ENCODE data around the gene CRB1.

CRB1 gene

DNA sequence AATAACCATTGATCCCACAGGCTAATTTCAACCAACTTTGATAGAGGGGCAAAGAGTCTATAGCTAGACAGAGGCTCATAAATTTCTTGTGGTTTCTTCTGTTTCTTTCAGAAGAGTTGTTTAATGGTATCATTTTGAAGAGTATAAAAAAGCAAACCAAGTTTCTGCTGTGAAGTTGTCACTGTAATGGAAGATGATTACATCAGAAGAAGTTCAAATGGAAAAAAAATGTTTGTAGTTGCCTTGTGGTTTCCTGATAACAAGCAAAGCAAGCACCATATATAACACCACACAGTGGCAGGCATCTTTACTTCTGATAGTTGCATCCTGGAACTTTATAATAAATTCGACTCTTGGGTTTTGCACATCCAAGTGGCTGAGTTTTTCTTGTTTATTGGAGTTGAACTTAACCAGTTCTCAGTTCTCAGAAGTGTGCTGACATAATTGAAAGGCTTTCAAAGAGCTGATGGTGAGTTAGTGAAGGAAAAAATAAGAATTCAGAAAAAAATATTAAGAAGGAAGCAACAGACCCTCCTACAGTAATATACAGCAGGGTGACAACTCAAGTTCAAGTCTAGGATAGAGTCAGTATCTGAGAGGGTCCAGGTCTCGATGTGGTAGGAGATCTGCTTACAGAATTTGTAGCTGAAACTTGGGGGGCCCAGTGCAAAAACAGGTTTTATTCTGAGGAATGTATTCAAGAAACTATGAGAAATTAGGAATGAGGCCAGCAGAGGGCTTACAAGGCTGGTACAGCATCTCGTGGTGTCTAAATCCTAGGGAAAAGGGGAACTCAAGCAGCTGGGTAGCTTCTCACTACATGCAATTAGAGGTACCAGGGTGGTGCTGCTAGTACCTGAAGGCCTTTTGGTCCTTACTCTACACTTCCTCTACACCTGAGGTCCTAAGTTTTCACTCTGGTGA, 123.5 kb downstream of the CRB1 start:
- CTCF ChIA-PET = no interaction called here
- TF ChIP-seq HDGF (IDR thresholded peaks at IDR 0.05; ENCODE audit: borderline replicate concordance) = no peak
- TF ChIP-seq CTBP1 (IDR thresholded peaks at IDR 0.05; ENCODE audit: borderline replicate concordance) = no peak
- no peak for TF ChIP-seq NFRKB (IDR thresholded peaks at IDR 0.05)
- TF ChIP-seq BHLHE40 (IDR thresholded peaks at IDR 0.05; ENCODE audit: borderline replicate concordance) = no peak
- TF ChIP-seq TARDBP (IDR thresholded peaks at IDR 0.05) = no peak
- TF ChIP-seq FOXK2 (IDR thresholded peaks at IDR 0.05) = no peak
- no peak for TF ChIP-seq FOXA1 (IDR thresholded peaks at IDR 0.05)
- no peak for TF ChIP-seq SUZ12 (IDR thresholded peaks at IDR 0.05)
- TF ChIP-seq SP1 (IDR thresholded peaks at IDR 0.05) = no peak
- TF ChIP-seq L3MBTL2 (conservative IDR thresholded peaks at IDR 0.05) = no peak
- TF ChIP-seq ARNT (IDR thresholded peaks at IDR 0.05) = no peak
- TF ChIP-seq LEF1 (IDR thresholded peaks at IDR 0.05; ENCODE audit: borderline replicate concordance) = no peak
- TF ChIP-seq ZNF384 (IDR thresholded peaks at IDR 0.05) = no peak
- no peak for TF ChIP-seq ELF4 (IDR thresholded peaks at IDR 0.05)
- TF ChIP-seq FOXM1 (IDR thresholded peaks at IDR 0.05; ENCODE audit: borderline replicate concordance) = no peak
- POLR2A ChIA-PET = no interaction called here
- DNase-seq (ENCODE audit: extremely low spot score) = no peak

DNA sequence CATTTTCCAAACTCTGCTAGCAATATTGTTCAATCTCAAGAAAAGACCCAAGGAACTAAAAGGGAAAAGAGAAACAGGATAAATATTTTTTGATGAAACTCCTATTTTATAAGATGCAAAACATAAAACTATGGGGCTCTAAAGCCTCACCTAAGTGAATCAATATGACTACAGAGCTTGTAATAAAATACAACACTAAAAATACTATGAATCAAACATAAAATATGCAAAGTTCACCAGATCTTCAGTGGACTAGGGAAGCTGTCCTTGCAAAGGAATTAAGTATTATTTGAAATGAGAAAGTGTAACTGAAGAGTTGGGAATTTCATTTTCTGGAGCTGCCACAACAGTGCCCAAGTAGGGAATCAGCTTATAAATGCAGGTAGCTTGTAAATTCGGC, 124.5 kb downstream of the CRB1 start:
- POLR2A ChIA-PET = interaction anchor here (0.6 kb wide), 1 partner anchor 88 kb away, joined by 3 read pairs; no protein-coding TSS in a partner anchor
- CTCF ChIA-PET = interaction anchor here (0.6 kb wide), 1 partner anchor 1568 kb away, joined by 3 read pairs; no protein-coding TSS in a partner anchor
- TF ChIP-seq NFRKB (IDR thresholded peaks at IDR 0.05) = no peak
- TF ChIP-seq HDGF (IDR thresholded peaks at IDR 0.05; ENCODE audit: borderline replicate concordance) = no peak
- no peak for TF ChIP-seq BHLHE40 (IDR thresholded peaks at IDR 0.05; ENCODE audit: borderline replicate concordance)
- no peak for TF ChIP-seq LEF1 (IDR thresholded peaks at IDR 0.05; ENCODE audit: borderline replicate concordance)
- no peak for TF ChIP-seq L3MBTL2 (conservative IDR thresholded peaks at IDR 0.05)
- no peak for DNase-seq (ENCODE audit: extremely low spot score)

DNA sequence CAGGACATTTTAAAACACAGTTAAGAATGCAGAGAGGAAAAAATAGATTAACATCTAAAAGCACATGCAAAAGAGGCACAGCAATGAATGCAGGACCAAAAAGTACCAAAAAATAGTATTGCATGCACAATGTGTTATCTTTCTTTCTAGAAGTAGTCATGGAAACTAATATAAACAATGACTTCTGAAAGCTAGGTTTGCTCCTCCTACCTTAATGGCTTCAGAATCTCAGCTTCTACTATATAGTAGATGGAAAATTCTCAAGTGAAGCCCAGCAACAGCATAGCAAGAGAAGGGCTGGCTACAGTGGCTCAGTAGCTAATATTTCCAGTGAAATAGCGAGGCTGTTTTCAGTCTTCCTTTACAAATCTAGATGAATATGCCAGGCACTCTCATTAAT, 125.1 kb downstream of the CRB1 start:
- ChIA-PET POLR2A (interaction anchor here (0.6 kb wide), 1 partner anchor 87 kb away, joined by 3 read pairs; no protein-coding TSS in a partner anchor), CTCF (no interaction called here)
- no peak for DNase-seq (ENCODE audit: extremely low spot score)
- TF ChIP-seq FOXM1 (IDR thresholded peaks at IDR 0.05; ENCODE audit: borderline replicate concordance) = no peak
- TF ChIP-seq SUZ12 (IDR thresholded peaks at IDR 0.05) = no peak
- no peak for TF ChIP-seq ARNT (IDR thresholded peaks at IDR 0.05)
- no peak for TF ChIP-seq HDGF (IDR thresholded peaks at IDR 0.05; ENCODE audit: borderline replicate concordance)
- TF ChIP-seq, protein P1, sequence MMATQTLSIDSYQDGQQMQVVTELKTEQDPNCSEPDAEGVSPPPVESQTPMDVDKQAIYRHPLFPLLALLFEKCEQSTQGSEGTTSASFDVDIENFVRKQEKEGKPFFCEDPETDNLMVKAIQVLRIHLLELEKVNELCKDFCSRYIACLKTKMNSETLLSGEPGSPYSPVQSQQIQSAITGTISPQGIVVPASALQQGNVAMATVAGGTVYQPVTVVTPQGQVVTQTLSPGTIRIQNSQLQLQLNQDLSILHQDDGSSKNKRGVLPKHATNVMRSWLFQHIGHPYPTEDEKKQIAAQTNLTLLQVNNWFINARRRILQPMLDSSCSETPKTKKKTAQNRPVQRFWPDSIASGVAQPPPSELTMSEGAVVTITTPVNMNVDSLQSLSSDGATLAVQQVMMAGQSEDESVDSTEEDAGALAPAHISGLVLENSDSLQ (IDR thresholded peaks at IDR 0.05) = no peak
- TF ChIP-seq ZNF384 (IDR thresholded peaks at IDR 0.05) = no peak
- no peak for TF ChIP-seq FOXA1 (IDR thresholded peaks at IDR 0.05)
- TF ChIP-seq SP1 (IDR thresholded peaks at IDR 0.05) = no peak
- TF ChIP-seq LEF1 (IDR thresholded peaks at IDR 0.05; ENCODE audit: borderline replicate concordance) = no peak
- TF ChIP-seq NFRKB (IDR thresholded peaks at IDR 0.05) = no peak
- no peak for TF ChIP-seq ELF4 (IDR thresholded peaks at IDR 0.05)
- TF ChIP-seq TARDBP (IDR thresholded peaks at IDR 0.05) = no peak
- TF ChIP-seq L3MBTL2 (conservative IDR thresholded peaks at IDR 0.05) = no peak

DNA sequence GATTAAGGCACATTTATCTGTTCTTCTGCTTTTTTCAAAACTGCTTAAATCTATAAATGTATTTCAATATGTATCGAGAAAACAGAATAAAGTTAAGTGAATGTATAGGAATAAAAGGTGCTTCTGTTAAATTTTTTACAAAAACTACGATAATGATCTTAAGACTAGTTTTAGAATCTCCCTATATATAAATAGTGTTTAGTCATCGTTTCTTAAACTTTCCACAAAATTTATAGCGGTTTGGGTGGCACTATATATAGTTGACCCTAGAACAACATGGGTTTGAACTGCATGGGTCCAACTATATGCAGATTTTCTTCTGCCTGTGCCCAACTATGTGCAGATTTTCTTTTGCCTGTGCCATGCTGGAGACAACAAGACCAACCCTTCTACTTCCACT, 125.7 kb downstream of the CRB1 start:
- CTCF ChIA-PET = no interaction called here
- TF ChIP-seq L3MBTL2 (conservative IDR thresholded peaks at IDR 0.05) (no peak), FOXA1 (IDR thresholded peaks at IDR 0.05) (no peak), FOXM1 (IDR thresholded peaks at IDR 0.05; ENCODE audit: borderline replicate concordance) (no peak), ELF4 (IDR thresholded peaks at IDR 0.05) (no peak), NFRKB (IDR thresholded peaks at IDR 0.05) (no peak), CTBP1 (IDR thresholded peaks at IDR 0.05; ENCODE audit: borderline replicate concordance) (no peak), ARNT (IDR thresholded peaks at IDR 0.05) (no peak), SUZ12 (IDR thresholded peaks at IDR 0.05) (no peak), SP1 (IDR thresholded peaks at IDR 0.05) (no peak), FOXK2 (IDR thresholded peaks at IDR 0.05) (no peak), ZNF384 (IDR thresholded peaks at IDR 0.05) (no peak), TARDBP (IDR thresholded peaks at IDR 0.05) (no peak)
- TF ChIP-seq, protein P1 (IDR thresholded peaks at IDR 0.05) = no peak

DNA sequence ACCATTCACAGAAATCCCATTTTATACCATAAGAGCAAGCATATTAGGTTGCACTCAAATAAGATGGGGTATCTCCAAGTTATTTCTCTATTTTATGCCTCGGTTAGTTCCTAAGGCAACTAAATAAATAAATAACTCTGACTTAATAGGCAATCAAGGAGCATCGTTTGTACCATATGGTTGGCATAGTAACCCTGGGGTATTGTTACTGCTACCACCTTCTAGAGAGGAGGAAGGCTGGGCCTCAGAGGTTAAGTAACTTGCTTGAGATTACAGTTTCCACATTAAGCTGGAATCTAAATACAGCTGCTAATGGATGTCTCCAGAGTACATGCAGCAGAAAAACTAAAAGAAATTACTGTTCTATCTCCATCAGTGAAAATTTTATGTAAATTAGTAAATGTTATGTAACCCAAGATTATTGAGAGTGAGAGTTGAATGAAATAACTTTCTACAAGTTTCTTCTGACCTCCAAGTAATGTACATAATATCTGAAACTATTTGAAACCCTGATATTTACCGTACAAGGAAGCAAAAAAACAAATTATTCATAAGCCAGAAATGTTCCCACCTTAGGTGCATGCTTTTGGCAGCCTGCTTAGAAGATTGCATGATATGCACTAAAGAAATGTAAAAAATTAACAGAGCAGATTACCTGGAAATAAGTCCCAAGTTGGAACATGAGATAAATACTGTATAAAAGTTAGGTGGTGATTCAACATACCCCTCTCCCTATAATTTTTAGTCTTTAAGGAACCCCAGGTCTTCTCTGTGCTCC, 127.0 kb downstream of the CRB1 start:
- ChIA-PET POLR2A (no interaction called here), CTCF (no interaction called here)
- TF ChIP-seq ELF4 (IDR thresholded peaks at IDR 0.05) (no peak), SUZ12 (IDR thresholded peaks at IDR 0.05) (no peak), LEF1 (IDR thresholded peaks at IDR 0.05; ENCODE audit: borderline replicate concordance) (no peak), FOXK2 (IDR thresholded peaks at IDR 0.05) (no peak), FOXA1 (IDR thresholded peaks at IDR 0.05) (no peak), TARDBP (IDR thresholded peaks at IDR 0.05) (no peak), ARNT (IDR thresholded peaks at IDR 0.05) (no peak), CTBP1 (IDR thresholded peaks at IDR 0.05; ENCODE audit: borderline replicate concordance) (no peak), FOXM1 (IDR thresholded peaks at IDR 0.05; ENCODE audit: borderline replicate concordance) (no peak), L3MBTL2 (conservative IDR thresholded peaks at IDR 0.05) (no peak), SP1 (IDR thresholded peaks at IDR 0.05) (no peak), ZNF384 (IDR thresholded peaks at IDR 0.05) (no peak), BHLHE40 (IDR thresholded peaks at IDR 0.05; ENCODE audit: borderline replicate concordance) (no peak), NFRKB (IDR thresholded peaks at IDR 0.05) (no peak)
- TF ChIP-seq, protein P1 (IDR thresholded peaks at IDR 0.05) = no peak
- no peak for DNase-seq (ENCODE audit: extremely low spot score)

More for the DNA sequence above, 125.7 kb downstream of the CRB1 start:
- DNase-seq (ENCODE audit: extremely low spot score) = no peak
- POLR2A ChIA-PET = no interaction called here
